Measurements from ENCODE around the gene ACADL. TPM values are rescaled to one million over a fixed set of nuclear protein-coding genes. Genes with fewer than 3 reads are reported as not detected.

The ACADL gene
- total and polyA plus RNA-seq, 9 donors = 3.4 to 9.1 (median 5.8) TPM

- no CpG with 5 or more reads among the region's 1 CpG for WGBS (ENCODE audit: insufficient coverage)
- Histone ChIP-seq H3K27ac (ENCODE audit: low read length) (no peak overlapping the region), H3K36me3 (ENCODE audit: control insufficient read depth, insufficient read depth, low read length) (no peaks in the 10 kb centered on the region), H3K9me3 (replicated peaks; ENCODE audit: control insufficient read depth, low read depth, low read length) (no peaks in the 10 kb centered on the region), H3K27me3 (ENCODE audit: control insufficient read depth, insufficient read depth, low read length) (no peaks in the 10 kb centered on the region), H3K4me3 (ENCODE audit: low read length) (no peak overlapping the region), H3K4me1 (ENCODE audit: control insufficient read depth, insufficient read depth, low read length) (no peaks in the 10 kb centered on the region)
- DNase-seq = no peak
These were observed 15.1 kb downstream of the ACADL start for GRCh38 chr2:210210185-210210584.

- WGBS (ENCODE audit: insufficient coverage) = no CpG with 5 or more reads among the region's 1 CpG
- no peak overlapping the region for H3K4me3 ChIP-seq (ENCODE audit: low read length)
- DNase-seq = no peak
- H3K9me3 ChIP-seq (replicated peaks; ENCODE audit: control insufficient read depth, low read depth, low read length) = no peaks in the 10 kb centered on the region
- H3K27me3 ChIP-seq (ENCODE audit: control insufficient read depth, insufficient read depth, low read length) = no peaks in the 10 kb centered on the region
- H3K36me3 ChIP-seq (ENCODE audit: control insufficient read depth, insufficient read depth, low read length) = no peaks in the 10 kb centered on the region
- no peaks in the 10 kb centered on the region for H3K4me1 ChIP-seq (ENCODE audit: control insufficient read depth, insufficient read depth, low read length)
- H3K27ac ChIP-seq (ENCODE audit: low read length) = no peak overlapping the region
These were observed 17.3 kb downstream of the ACADL start for GRCh38 chr2:210207929-210208328.

- Histone ChIP-seq H3K9me3 (replicated peaks; ENCODE audit: control insufficient read depth, low read depth, low read length) (no peaks in the 10 kb centered on the region), H3K27ac (ENCODE audit: low read length) (no peak overlapping the region), H3K4me3 (ENCODE audit: low read length) (no peak overlapping the region), H3K27me3 (ENCODE audit: control insufficient read depth, insufficient read depth, low read length) (no peaks in the 10 kb centered on the region), H3K4me1 (ENCODE audit: control insufficient read depth, insufficient read depth, low read length) (no peaks in the 10 kb centered on the region), H3K36me3 (ENCODE audit: control insufficient read depth, insufficient read depth, low read length) (no peaks in the 10 kb centered on the region)
- DNase-seq = no peak
- no CpG with 5 or more reads among the region's 1 CpG for WGBS (ENCODE audit: insufficient coverage)
These were observed 21.7 kb downstream of the ACADL start for GRCh38 chr2:210203558-210203957.

GRCh38 chr2:210203147-210203546, 22.1 kb downstream of the ACADL start:
- H3K4me1 ChIP-seq (ENCODE audit: control insufficient read depth, insufficient read depth, low read length) = no peaks in the 10 kb centered on the region
- no peaks in the 10 kb centered on the region for H3K36me3 ChIP-seq (ENCODE audit: control insufficient read depth, insufficient read depth, low read length)
- no CpG with 5 or more reads among the region's 1 CpG for WGBS (ENCODE audit: insufficient coverage)
- no peak overlapping the region for H3K4me3 ChIP-seq (ENCODE audit: low read length)
- no peaks in the 10 kb centered on the region for H3K9me3 ChIP-seq (replicated peaks; ENCODE audit: control insufficient read depth, low read depth, low read length)
- no peak overlapping the region for H3K27ac ChIP-seq (ENCODE audit: low read length)
- no peak for DNase-seq
- no peaks in the 10 kb centered on the region for H3K27me3 ChIP-seq (ENCODE audit: control insufficient read depth, insufficient read depth, low read length)

- Histone ChIP-seq H3K36me3 (ENCODE audit: control insufficient read depth, insufficient read depth, low read length) (no peaks in the 10 kb centered on the region), H3K4me1 (ENCODE audit: control insufficient read depth, insufficient read depth, low read length) (peaks cover 2% of the 10 kb centered on the region), H3K27me3 (ENCODE audit: control insufficient read depth, insufficient read depth, low read length) (no peaks in the 10 kb centered on the region), H3K9me3 (replicated peaks; ENCODE audit: control insufficient read depth, low read depth, low read length) (no peaks in the 10 kb centered on the region), H3K27ac (ENCODE audit: low read length) (no peak overlapping the region), H3K4me3 (ENCODE audit: low read length) (no peak overlapping the region)
- whole genome bisulfite sequencing (ENCODE audit: insufficient coverage) = 44% methylated on average over 1 of the region's 3 CpGs
- no peak for DNase-seq
These were observed 25.4 kb downstream of the ACADL start for GRCh38 chr2:210199854-210200253.

- H3K9me3 ChIP-seq (replicated peaks; ENCODE audit: control insufficient read depth, low read depth, low read length) = no peaks in the 10 kb centered on the region
- no peak overlapping the region for H3K27ac ChIP-seq (ENCODE audit: low read length)
- peaks cover 2% of the 10 kb centered on the region for H3K4me1 ChIP-seq (ENCODE audit: control insufficient read depth, insufficient read depth, low read length)
- DNase-seq = peak; percentile 26
- H3K27me3 ChIP-seq (ENCODE audit: control insufficient read depth, insufficient read depth, low read length) = no peaks in the 10 kb centered on the region
- H3K4me3 ChIP-seq (ENCODE audit: low read length) = no peak overlapping the region
- H3K36me3 ChIP-seq (ENCODE audit: control insufficient read depth, insufficient read depth, low read length) = no peaks in the 10 kb centered on the region
These were observed 26.0 kb downstream of the ACADL start for GRCh38 chr2:210199186-210199765.

GRCh38 chr2:210198326-210198725, 26.9 kb downstream of the ACADL start:
- no peak overlapping the region for H3K4me3 ChIP-seq (ENCODE audit: low read length)
- DNase-seq = no peak
- no CpG with 5 or more reads among the region's 1 CpG for WGBS (ENCODE audit: insufficient coverage)
- no peak overlapping the region for H3K27ac ChIP-seq (ENCODE audit: low read length)
- H3K27me3 ChIP-seq (ENCODE audit: control insufficient read depth, insufficient read depth, low read length) = no peaks in the 10 kb centered on the region
- no peaks in the 10 kb centered on the region for H3K36me3 ChIP-seq (ENCODE audit: control insufficient read depth, insufficient read depth, low read length)
- H3K4me1 ChIP-seq (ENCODE audit: control insufficient read depth, insufficient read depth, low read length) = peaks cover 2% of the 10 kb centered on the region
- no peaks in the 10 kb centered on the region for H3K9me3 ChIP-seq (replicated peaks; ENCODE audit: control insufficient read depth, low read depth, low read length)

- WGBS (ENCODE audit: insufficient coverage) = no CpG with 5 or more reads among the region's 2 CpGs
- H3K27ac ChIP-seq (ENCODE audit: low read length) = no peak overlapping the region
These were observed 27.5 kb downstream of the ACADL start for GRCh38 chr2:210197720-210198119.

GRCh38 chr2:210195101-210195852, 30.0 kb downstream of the ACADL start:
- Histone ChIP-seq H3K4me1 (ENCODE audit: control insufficient read depth, insufficient read depth, low read length) (peaks cover 2% of the 10 kb centered on the region), H3K4me3 (ENCODE audit: low read length) (peak overlapping the region; percentile 24), H3K27me3 (ENCODE audit: control insufficient read depth, insufficient read depth, low read length) (no peaks in the 10 kb centered on the region), H3K9me3 (replicated peaks; ENCODE audit: control insufficient read depth, low read depth, low read length) (no peaks in the 10 kb centered on the region), H3K27ac (ENCODE audit: low read length) (no peak overlapping the region), H3K36me3 (ENCODE audit: control insufficient read depth, insufficient read depth, low read length) (no peaks in the 10 kb centered on the region)
- DNase-seq = peak; percentile 55
- no CpG with 5 or more reads among the region's 8 CpGs for WGBS (ENCODE audit: insufficient coverage)

More at GRCh38 chr2:210197720-210198119, 27.5 kb downstream of the ACADL start:
- H3K9me3 ChIP-seq (replicated peaks; ENCODE audit: control insufficient read depth, low read depth, low read length) = no peaks in the 10 kb centered on the region
- DNase-seq = no peak
- H3K27me3 ChIP-seq (ENCODE audit: control insufficient read depth, insufficient read depth, low read length) = no peaks in the 10 kb centered on the region
- H3K36me3 ChIP-seq (ENCODE audit: control insufficient read depth, insufficient read depth, low read length) = no peaks in the 10 kb centered on the region
- no peak overlapping the region for H3K4me3 ChIP-seq (ENCODE audit: low read length)
- H3K4me1 ChIP-seq (ENCODE audit: control insufficient read depth, insufficient read depth, low read length) = peaks cover 2% of the 10 kb centered on the region

GRCh38 chr2:210190345-210190744, 34.9 kb downstream of the ACADL start:
- Histone ChIP-seq H3K4me1 (ENCODE audit: control insufficient read depth, insufficient read depth, low read length) (peaks cover 2% of the 10 kb centered on the region), H3K4me3 (ENCODE audit: low read length) (no peak overlapping the region), H3K36me3 (ENCODE audit: control insufficient read depth, insufficient read depth, low read length) (no peaks in the 10 kb centered on the region), H3K9me3 (replicated peaks; ENCODE audit: control insufficient read depth, low read depth, low read length) (peaks cover 2% of the 10 kb centered on the region), H3K27ac (ENCODE audit: low read length) (no peak overlapping the region), H3K27me3 (ENCODE audit: control insufficient read depth, insufficient read depth, low read length) (no peaks in the 10 kb centered on the region)
- DNase-seq = no peak
- WGBS (ENCODE audit: insufficient coverage) = 67% methylated on average over 1 of the region's 4 CpGs
